Fibroblast of pulmonary artery (primary cell): ENCODE results near the gene WDR64.
A peak's percentile ranks its signal among the peaks of the same experiment; 100 is the strongest.

Experiments used
- DNase-seq: peaks from one replicate; pipeline ENCODE4 v3.0.0-alpha.2; 2010; ENCODE audit warnings: low read depth
- H3K4me3 ChIP-seq: replicated peaks from 2 replicates; pipeline ENCODE4 v1.5.1; 2011; ENCODE audit warnings: low read depth, mild to moderate bottlenecking, control low read depth, low read length, moderate library complexity
- TF ChIP-seq, protein P1 (sequence below): IDR thresholded peaks from 2 replicates; pipeline ENCODE4 v1.5.1; 2011; ENCODE audit warnings: mild to moderate bottlenecking, control low read depth, low read length, inconsistent platforms; ENCODE audit errors: missing control alignments

The WDR64 gene

DNA sequence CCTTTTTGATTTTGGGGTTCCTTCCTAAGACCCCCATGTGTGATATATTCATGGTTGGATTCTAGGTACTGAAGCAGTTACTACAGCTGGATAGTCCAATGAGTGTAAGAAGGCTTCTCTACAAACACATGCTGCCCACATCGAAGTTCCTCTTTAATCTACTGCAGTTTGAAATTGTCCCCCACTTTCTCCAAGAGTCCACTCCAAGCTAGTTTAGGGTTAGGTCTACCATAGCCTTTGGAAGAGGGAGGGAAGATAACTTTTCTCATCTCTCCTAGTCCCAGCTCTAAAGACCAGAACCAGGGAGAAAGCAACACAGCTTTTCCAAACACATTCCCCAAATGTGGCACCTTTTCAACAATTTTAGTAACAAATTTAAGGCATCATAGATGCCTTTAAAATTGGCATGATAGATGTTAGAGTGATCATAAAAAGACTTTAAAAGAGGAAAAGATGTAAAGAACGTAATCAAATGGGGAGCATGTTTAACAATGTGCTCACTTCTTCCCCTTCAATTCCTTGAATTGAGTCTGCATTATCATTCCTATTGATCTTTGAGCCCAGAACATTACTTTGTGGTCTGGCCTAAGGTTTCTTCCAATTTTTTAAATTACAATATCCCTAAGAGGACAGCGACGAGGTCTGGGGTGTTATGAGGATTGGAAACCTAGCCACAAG is 194.9 kb downstream of the WDR64 start:
- TF ChIP-seq, protein P1, sequence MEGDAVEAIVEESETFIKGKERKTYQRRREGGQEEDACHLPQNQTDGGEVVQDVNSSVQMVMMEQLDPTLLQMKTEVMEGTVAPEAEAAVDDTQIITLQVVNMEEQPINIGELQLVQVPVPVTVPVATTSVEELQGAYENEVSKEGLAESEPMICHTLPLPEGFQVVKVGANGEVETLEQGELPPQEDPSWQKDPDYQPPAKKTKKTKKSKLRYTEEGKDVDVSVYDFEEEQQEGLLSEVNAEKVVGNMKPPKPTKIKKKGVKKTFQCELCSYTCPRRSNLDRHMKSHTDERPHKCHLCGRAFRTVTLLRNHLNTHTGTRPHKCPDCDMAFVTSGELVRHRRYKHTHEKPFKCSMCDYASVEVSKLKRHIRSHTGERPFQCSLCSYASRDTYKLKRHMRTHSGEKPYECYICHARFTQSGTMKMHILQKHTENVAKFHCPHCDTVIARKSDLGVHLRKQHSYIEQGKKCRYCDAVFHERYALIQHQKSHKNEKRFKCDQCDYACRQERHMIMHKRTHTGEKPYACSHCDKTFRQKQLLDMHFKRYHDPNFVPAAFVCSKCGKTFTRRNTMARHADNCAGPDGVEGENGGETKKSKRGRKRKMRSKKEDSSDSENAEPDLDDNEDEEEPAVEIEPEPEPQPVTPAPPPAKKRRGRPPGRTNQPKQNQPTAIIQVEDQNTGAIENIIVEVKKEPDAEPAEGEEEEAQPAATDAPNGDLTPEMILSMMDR = no peak
- DNase-seq = no peak
- H3K4me3 ChIP-seq = peak overlapping the region; percentile 90

DNA sequence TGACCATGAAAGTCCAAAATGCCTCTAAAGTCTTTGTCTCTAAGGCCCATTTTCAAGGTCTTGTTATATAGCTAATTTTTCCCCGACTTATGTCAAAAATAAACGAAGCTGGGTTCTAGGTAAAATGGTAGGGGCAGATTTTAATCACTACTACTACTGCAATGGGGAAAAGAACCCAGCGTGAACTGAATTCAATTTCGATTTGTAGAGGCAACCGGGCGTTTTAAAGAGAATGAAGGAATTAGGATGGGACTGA is 195.4 kb downstream of the WDR64 start:
- no peak for DNase-seq
- TF ChIP-seq, protein P1 = no peak
- H3K4me3 ChIP-seq = peak overlapping the region; percentile 90

DNA sequence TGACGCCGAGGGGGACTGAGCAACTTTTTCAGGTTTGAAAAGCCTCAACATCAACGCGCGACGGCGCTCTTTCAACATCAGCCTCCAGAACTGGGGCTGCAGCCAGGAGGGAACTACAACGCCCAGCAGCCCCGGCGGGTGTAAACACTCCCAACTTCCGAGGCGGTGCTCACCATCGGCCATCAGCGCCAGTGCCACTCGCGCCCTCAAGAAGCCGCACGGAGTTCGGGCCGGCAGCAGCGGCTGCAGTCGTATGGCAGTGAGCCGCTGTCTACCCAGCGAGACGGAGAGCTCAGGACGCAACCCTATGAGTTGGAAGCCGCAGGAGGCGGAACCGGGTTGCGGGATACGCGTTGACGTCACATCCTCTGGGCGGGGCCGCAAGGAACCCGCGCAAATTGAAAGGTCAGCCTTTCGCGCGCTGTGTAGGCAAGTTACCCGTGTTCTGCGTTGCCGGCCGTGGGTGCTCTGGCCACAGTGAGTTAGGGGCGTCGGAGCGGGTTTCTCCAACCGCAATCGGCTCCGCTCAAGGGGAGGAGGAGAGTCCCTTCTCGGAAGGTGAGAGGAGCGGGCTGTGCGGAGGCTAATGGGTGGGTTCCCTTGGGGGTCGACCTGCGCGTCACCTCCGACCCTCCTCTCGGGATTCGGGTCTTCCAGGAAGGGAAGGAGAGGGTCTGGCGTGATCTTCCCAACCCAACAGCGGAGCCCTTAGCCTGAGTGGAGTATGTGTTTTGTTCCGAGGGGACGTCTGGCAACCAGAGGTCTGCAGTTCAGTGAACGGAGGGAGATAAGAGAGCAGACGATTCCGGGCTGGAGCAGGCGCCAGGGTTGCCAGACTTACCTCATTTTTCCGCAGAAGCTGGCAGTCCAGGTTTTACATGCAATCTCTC is 196.0 kb downstream of the WDR64 start, which contains the start of gene EXO1:
Gene EXO1 (plus strand): TSS at position 409 of the 890 bp plus-strand sequence. CDS start 2,222 bp downstream, outside the sequence.
- TF ChIP-seq, protein P1 = peak; percentile 28
- peak; percentile 93 for DNase-seq

DNA sequence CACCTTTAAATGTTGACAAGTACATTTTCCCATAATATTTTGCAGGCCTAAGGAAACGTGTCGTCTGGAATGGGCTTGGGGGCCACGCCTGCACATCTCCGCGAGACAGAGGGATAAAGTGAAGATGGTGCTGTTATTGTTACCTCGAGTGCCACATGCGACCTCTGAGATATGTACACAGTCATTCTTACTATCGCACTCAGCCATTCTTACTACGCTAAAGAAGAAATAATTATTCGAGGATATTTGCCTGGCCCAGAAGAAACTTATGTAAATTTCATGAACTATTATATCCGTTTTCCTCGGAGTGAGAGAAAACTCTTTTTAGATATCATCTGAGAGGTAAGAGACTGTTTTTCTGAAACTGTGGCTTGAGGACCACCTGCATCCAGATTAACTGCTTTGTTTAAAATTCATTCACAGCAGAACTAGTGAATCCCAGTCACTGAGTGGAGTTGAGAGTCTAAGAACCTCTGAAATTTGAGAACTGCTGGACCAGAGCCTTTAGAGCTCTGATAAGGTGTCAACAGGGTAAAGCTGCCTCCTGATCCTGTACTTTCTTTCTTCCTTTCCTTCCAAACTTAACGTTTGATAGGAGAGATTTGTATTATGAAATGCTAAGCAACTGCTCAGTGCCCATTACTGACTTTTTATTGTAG is 196.7 kb downstream of the WDR64 start:
- peak overlapping the region; percentile 90 for H3K4me3 ChIP-seq
- DNase-seq = no peak
- TF ChIP-seq, protein P1 = no peak

More for the DNA sequence above, 196.0 kb downstream of the WDR64 start, which contains the start of gene EXO1:
- peak within 1 kb of the TSS; percentile 90 for H3K4me3 ChIP-seq

DNA sequence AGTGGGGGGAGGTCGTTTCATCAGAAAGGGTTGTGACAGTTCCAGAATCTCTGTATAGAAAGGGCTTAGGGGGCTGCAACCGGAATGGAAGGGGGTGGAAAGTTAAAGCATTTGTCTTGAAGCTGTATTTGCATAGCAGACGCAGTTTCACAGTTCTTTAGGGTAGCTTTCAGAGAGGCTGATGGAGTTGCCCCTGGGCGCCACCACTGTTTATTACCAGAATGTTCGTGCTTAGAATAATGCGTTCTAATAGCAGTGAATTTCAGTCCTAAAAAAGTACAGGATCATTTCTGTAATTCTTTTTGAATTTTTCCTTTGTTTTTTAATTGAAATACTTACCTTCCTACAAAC is 197.2 kb downstream of the WDR64 start:
- TF ChIP-seq, protein P1 = no peak
- no peak for DNase-seq
- no peak overlapping the region for H3K4me3 ChIP-seq
